HEK293 (cell line): Measurements from ENCODE around the gene SLC25A20.

Experiments used
- BCL11A ChIP-seq: fragments of 450-650 bp; formaldehyde crosslinking; IDR thresholded peaks from 2 replicates; pipeline ENCODE4 v1.5.1; 2016; ENCODE audit warnings: low read depth, missing biosample characterization, missing genetic modification characterization
- BCL6B ChIP-seq: fragments of 450-650 bp; formaldehyde crosslinking; IDR thresholded peaks from 2 replicates; pipeline ENCODE4 v1.5.1; 2017; ENCODE audit warnings: missing biosample characterization, missing genetic modification characterization
- GLIS2 ChIP-seq: fragments of 450-650 bp; formaldehyde crosslinking; IDR thresholded peaks from 2 replicates; pipeline ENCODE4 v1.5.1; 2016; ENCODE audit warnings: missing biosample characterization, missing genetic modification characterization
- INSM2 ChIP-seq: fragments of 450-650 bp; formaldehyde crosslinking; IDR thresholded peaks from 2 replicates; pipeline ENCODE4 v1.5.1; 2016; ENCODE audit warnings: missing biosample characterization, missing genetic modification characterization
- KLF10 ChIP-seq: fragments of 450-650 bp; IDR thresholded peaks from 2 replicates; pipeline ENCODE4 v1.5.1; 2018; ENCODE audit warnings: missing biosample characterization, mild to moderate bottlenecking, missing genetic modification characterization
- SP7 ChIP-seq: fragments of 450-650 bp; formaldehyde crosslinking; IDR thresholded peaks from 2 replicates; pipeline ENCODE4 v1.5.1; 2016; ENCODE audit warnings: missing biosample characterization, missing genetic modification characterization
- ZBTB10 ChIP-seq: fragments of 450-650 bp; formaldehyde crosslinking; IDR thresholded peaks from 2 replicates; pipeline ENCODE4 v1.5.1; 2016; ENCODE audit warnings: missing biosample characterization, missing genetic modification characterization
- ZFHX2 ChIP-seq: fragments of 450-650 bp; formaldehyde crosslinking; conservative IDR thresholded peaks from 2 replicates; pipeline ENCODE4 v1.5.1; 2016; ENCODE audit warnings: missing biosample characterization, missing genetic modification characterization
- ZFP69B ChIP-seq: fragments of 450-650 bp; formaldehyde crosslinking; IDR thresholded peaks from 2 replicates; pipeline ENCODE4 v1.5.1; 2016; ENCODE audit warnings: missing biosample characterization, missing genetic modification characterization
- ZNF146 ChIP-seq: fragments of 450-650 bp; formaldehyde crosslinking; IDR thresholded peaks from 2 replicates; pipeline ENCODE4 v1.5.1; 2016; ENCODE audit warnings: missing biosample characterization, missing genetic modification characterization
- ZNF2 ChIP-seq: fragments of 450-650 bp; formaldehyde crosslinking; IDR thresholded peaks from 2 replicates; pipeline ENCODE4 v1.5.1; 2016; ENCODE audit warnings: missing biosample characterization, missing genetic modification characterization
- ZNF221 ChIP-seq: fragments of 450-650 bp; formaldehyde crosslinking; IDR thresholded peaks from 2 replicates; pipeline ENCODE4 v1.5.1; 2017; ENCODE audit warnings: missing biosample characterization, missing genetic modification characterization, borderline replicate concordance
- ZNF335 ChIP-seq: fragments of 450-650 bp; formaldehyde crosslinking; conservative IDR thresholded peaks from 2 replicates; pipeline ENCODE4 v1.5.1; 2016; ENCODE audit warnings: missing biosample characterization, missing genetic modification characterization
- ZNF366 ChIP-seq: fragments of 450-650 bp; formaldehyde crosslinking; conservative IDR thresholded peaks from 2 replicates; pipeline ENCODE4 v1.5.1; 2016; ENCODE audit warnings: missing biosample characterization, missing genetic modification characterization
- ZNF560 ChIP-seq: fragments of 450-650 bp; formaldehyde crosslinking; IDR thresholded peaks from 2 replicates; pipeline ENCODE4 v1.5.1; 2017; ENCODE audit warnings: missing biosample characterization, missing genetic modification characterization, borderline replicate concordance
- ZNF580 ChIP-seq: fragments of 450-650 bp; formaldehyde crosslinking; IDR thresholded peaks from 2 replicates; pipeline ENCODE4 v1.5.1; 2016; ENCODE audit warnings: missing biosample characterization, missing genetic modification characterization
- ZNF596 ChIP-seq: fragments of 450-650 bp; IDR thresholded peaks from 2 replicates; pipeline ENCODE4 v1.5.0; 2018; ENCODE audit warnings: missing biosample characterization, mild to moderate bottlenecking, missing genetic modification characterization, moderate library complexity
- ZNF624 ChIP-seq: fragments of 450-650 bp; formaldehyde crosslinking; IDR thresholded peaks from 2 replicates; pipeline ENCODE4 v1.5.1; 2017; ENCODE audit warnings: missing biosample characterization, missing genetic modification characterization
- ZNF701 ChIP-seq: fragments of 450-650 bp; formaldehyde crosslinking; IDR thresholded peaks from 2 replicates; pipeline ENCODE4 v1.5.1; 2016; ENCODE audit warnings: missing biosample characterization, missing genetic modification characterization
- ZNF785 ChIP-seq: fragments of 450-650 bp; formaldehyde crosslinking; IDR thresholded peaks from 2 replicates; pipeline ENCODE4 v1.5.1; 2016; ENCODE audit warnings: missing biosample characterization, missing genetic modification characterization
- ZNF843 ChIP-seq: fragments of 450-650 bp; formaldehyde crosslinking; IDR thresholded peaks from 2 replicates; pipeline ENCODE4 v1.5.1; 2016; ENCODE audit warnings: missing biosample characterization, missing genetic modification characterization
- TF ChIP-seq, protein P1 (sequence below): fragments of 450-650 bp; formaldehyde crosslinking; IDR thresholded peaks from 2 replicates; pipeline ENCODE4 v1.5.1; 2016; ENCODE audit warnings: missing biosample characterization, missing genetic modification characterization

The SLC25A20 gene

GRCh38 chr3:48898383-48899234 is at the start of gene SLC25A20 (continued):
- peak; percentile 82 for TF ChIP-seq ZNF580 (tag by site-specific recombination)
- TF ChIP-seq, protein P1, sequence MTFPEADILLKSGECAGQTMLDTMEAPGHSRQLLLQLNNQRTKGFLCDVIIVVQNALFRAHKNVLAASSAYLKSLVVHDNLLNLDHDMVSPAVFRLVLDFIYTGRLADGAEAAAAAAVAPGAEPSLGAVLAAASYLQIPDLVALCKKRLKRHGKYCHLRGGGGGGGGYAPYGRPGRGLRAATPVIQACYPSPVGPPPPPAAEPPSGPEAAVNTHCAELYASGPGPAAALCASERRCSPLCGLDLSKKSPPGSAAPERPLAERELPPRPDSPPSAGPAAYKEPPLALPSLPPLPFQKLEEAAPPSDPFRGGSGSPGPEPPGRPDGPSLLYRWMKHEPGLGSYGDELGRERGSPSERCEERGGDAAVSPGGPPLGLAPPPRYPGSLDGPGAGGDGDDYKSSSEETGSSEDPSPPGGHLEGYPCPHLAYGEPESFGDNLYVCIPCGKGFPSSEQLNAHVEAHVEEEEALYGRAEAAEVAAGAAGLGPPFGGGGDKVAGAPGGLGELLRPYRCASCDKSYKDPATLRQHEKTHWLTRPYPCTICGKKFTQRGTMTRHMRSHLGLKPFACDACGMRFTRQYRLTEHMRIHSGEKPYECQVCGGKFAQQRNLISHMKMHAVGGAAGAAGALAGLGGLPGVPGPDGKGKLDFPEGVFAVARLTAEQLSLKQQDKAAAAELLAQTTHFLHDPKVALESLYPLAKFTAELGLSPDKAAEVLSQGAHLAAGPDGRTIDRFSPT (tag by site-specific recombination): peak; percentile 98
- TF ChIP-seq ZBTB10 (tag by site-specific recombination): 0 out of 2 replicates have a peak, but pooled peaks have one; percentile 33
- TF ChIP-seq ZNF146 (tag by site-specific recombination): no peak
- no peak for TF ChIP-seq BCL6B (tag by site-specific recombination)
- TF ChIP-seq ZNF785 (tag by site-specific recombination): no peak
- TF ChIP-seq SP7 (tag by site-specific recombination): peak; percentile 44; the same call in 1 of the 2 replicates
- TF ChIP-seq ZNF221 (tag by site-specific recombination): no peak
- no peak for TF ChIP-seq INSM2 (tag by site-specific recombination)
- no peak for TF ChIP-seq ZNF701 (tag by site-specific recombination)
- TF ChIP-seq ZNF624 (tag by site-specific recombination): no peak
- peak; percentile 61; the same call in 1 of the 2 replicates for TF ChIP-seq BCL11A (tag by site-specific recombination)
- peak; percentile 71; the same call in 1 of the 2 replicates for TF ChIP-seq ZNF2 (tag by site-specific recombination)
- peak; percentile 39; the same call in 1 of the 2 replicates for TF ChIP-seq ZNF560
- no peak for TF ChIP-seq ZNF596
- 0 out of 2 replicates have a peak, but pooled peaks have one; percentile 18 for TF ChIP-seq ZNF843
- peak; percentile 19; the same call in 1 of the 2 replicates for TF ChIP-seq ZFP69B
- TF ChIP-seq ZNF335 (tag by site-specific recombination): peak; percentile 91
- TF ChIP-seq KLF10 (tag by site-specific recombination): peak; percentile 76
- no peak for TF ChIP-seq ZNF366
- peak; percentile 50 for TF ChIP-seq ZFHX2 (tag by site-specific recombination)
- peak; percentile 77 for TF ChIP-seq GLIS2 (tag by site-specific recombination)
